Myocyte (in vitro differentiated cells): ENCODE measurements around the gene NENF. TPM values are rescaled to one million over a fixed set of nuclear protein-coding genes. Genes with fewer than 3 reads are reported as not detected.
"Not testable (repeated sequence)": the region's sequence is repeated elsewhere in the genome, so short reads cannot be mapped to it uniquely, and the experiment has no call there.

Experiments used
- DNase-seq: peaks from one replicate; pipeline ENCODE4 v3.0.0-alpha.2; 2012; ENCODE audit warnings: low read depth
- total RNA-seq: library from RNA; depleted of rRNA; stranded (reverse); fragments of >200 nt; gene quantifications from 2 replicates; pipeline ENCODE4 v1.2.3, GENCODE V29; 2014

Gene NENF
- total RNA-seq, 1 donor from 2014 or later = 58.7 TPM

DNA sequence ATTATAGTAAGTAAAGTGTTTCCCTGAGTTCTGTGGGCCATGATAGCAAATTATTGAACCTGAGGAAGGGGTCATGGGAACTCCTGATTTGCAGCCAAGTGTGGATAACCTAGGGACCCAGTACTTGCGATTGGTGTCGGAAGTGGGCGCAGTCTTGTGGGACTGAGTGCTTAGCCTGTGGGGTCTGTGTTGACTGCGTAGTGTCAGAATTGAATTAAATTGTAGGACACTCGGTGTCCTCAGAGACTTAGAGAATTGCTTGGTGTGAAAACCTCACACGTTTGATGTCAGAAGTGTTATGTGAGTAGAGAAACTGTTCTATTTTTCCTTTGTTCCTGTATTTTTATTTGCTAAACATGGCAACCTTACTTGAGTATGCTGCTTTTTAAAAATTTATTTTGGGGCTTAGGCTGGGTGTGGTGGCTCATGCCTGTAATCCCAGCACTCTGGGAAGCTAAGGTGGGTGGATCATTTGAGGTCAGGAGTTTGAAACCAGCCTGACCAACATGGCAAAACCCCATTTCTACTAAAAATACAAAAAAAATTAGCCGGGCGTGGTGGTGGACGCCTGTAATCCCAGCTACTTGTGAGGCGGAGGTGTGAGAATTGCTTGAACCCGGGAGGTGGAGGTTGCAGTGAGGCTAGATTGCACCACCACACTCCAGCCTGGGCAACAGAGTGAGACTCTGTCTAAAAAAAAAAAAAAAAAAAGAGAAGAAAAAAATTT lies 48.2 kb downstream of the NENF start:
- DNase-seq = not testable (repeated sequence)

DNA sequence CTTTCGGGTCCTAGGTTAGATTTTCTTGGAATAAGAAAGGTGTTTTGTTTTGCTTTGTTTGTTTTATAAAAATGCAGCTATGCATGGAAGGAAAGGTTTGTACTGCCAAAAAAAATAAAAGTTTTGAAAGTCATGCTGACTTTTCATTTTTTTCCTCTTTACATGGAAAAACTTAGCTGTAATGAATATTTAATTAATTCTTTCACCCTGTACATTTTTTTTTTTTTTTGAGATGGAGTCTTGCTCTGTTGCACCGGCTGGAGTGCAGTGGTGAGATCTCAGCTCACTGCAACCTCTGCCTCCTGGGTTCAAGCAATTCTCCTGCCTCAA lies 48.7 kb downstream of the NENF start:
- DNase-seq = no peak

DNA sequence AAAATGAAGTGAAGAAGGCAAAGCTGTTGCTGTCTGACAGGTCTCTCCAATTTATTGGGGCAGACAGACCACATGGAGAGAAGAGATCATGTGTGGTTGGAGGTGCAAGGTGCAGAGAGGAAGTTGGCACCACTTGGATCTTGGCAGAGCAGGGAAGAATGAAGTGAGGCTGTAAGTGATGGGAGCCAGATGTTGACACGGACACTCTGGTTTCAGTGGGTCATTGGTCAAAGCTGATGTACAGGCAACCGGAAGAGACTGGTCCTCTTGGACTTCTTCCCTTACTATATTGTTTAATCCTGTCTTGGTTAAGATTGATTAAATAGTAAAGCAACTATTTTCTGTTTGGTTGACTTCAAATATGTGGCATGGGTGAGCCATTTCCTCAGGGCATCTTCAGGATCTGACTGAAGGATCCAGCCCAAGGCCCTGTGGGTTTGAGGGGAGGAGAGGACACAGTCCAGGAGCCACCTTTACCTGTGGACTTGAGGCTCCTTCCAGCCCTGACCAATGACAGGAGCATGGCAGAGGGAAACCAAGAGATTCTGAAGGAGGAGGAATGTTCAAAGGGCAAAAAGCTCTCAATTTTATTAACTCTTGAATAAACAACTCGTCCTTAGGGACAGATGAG lies 49.4 kb downstream of the NENF start:
- DNase-seq = no peak

DNA sequence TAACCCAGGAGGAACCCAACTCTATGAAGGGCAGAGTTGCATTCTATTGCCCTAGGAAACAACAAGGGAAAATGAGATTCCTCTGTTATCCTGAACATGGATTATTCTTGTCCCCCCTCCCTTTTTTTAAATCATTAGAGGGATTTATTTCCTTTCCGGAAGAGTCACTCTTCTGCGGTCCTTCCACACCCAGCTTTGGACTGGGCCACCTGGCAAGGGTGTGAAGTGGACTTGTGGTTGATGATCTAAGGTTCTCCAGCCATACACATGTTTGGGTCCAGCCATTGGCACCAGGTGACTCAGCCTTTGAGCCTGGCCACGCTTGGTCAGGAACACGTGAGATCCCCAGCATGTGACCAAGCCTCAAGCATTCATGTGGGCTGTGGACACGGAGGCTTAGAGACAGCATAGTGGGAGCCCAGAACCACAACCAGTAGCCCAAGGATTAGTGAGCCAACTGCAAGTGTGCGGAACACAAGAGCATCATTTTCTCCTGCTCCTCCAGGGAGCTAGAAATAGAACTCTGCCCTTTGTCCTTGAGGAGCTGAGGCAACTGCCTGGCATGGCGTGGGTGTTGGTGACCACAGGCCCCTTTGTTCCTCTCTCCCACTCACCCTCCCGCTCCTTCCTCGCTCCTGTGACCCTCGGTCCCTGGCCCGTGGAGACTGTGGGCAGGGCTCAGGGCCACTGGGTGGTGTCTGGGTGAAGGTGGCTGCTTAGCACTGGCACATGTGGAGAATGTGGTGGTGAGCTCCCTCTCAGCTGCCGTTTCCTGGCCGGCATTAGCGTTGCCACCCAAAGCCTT lies 50.1 kb downstream of the NENF start:
- peak; percentile 100 for DNase-seq

DNA sequence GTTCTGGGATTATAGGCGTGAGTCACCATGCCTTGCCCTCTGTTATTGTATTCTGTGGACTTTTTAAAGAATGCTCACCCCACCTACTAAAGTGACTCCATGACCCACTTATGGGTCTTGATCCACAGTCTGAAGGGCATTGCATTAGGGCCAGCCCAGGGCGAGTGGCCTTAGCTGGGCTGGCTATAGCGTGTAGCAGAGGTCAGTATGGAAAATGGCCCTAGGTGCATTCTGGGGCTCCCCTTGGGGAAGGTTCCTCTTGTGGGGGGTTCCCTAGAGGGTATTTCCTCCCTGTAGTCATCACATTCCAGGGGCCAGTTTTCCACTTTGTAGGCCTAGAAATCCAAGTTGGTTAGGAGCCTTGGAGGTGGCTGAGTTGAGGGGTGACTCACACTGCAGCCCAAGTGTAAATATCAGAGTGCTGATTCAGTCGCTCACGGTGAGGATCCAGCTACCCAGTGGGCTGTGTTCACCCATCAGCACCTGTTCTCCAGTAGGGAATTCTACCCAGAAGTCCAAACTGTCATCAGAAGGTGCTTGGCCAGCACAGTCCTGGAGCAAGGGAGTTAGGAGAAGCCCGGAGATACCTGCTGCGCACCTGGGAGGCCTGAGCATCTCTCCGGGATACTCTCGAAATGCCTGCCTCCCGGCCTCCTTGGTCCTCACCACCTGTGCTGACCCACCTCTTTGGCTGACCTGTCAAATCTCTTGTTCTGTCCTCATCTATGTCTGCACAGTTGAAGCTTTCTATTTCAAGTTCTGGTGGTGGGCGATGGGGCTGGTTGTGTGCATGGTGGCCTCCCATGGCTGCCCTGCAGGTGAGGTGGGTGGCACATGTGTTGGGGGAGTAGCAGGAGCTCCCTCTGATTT lies 52.2 kb downstream of the NENF start:
- DNase-seq = peak; percentile 86

DNA sequence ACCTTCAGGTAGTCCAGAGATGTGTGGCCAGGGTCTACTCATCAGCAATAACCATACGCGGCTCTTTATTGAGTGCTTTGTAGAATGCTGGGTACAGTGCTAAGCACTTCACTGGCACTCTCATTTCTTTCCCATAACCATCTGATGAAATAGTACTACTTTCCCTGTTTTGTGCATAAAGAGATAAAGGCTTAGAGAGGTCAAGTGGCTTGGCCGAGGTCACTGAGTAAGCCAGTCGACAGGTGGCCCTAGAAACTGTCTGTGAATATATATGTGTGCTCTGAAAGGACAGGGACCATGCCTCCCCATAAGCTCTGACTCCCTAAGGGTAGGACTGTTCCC lies 52.8 kb downstream of the NENF start:
- DNase-seq = no peak

DNA sequence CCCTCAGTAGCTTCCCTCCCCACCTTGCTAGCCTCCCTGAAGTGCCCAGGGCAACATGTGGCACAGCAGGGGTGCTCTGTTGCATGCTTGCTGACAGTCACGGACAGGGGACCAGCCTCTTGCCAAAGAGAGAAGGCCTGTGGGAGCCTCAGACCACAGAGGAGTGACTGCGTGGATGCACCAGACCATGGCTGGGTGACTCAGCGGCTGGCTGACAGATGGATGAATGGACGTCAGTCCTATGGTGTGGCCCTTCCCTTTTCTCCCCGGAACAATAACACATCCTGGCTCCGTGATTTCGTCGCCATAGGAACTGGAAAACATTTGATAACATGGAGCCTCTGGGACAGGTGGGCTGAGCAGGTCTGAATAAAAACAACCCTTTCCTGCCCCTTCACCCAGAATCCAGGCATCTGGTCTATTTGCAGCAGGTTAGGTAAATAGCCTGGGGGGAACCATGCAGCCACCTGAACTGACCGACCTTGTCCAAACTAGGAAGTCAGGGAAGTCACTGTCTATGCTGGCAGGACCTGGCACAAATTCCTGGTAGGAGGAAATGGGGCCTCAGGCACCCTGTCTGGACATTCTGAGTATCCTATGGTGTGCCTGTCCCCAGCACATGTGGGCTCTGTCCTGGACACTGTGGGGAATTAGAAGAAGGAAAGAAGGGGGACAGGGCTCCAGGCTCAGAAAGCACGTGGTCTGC lies 53.3 kb downstream of the NENF start:
- peak; percentile 98 for DNase-seq

DNA sequence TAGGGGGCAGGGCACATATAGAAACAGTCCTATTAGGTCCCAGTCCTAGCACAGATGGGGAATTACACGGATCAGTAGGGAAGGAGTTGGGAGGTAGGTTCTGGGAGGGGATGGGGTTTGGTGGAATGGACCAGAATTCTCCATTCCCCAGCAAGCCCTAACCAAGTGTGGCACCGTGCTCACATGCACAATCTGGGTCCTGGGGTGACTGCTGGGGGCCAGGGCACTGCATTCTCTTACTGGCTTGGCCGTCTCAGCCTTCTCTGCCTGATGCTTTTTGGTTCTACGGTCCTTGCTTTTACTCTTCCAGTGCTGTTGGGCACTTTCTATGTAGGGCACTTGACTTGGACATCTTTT lies 53.9 kb downstream of the NENF start:
- no peak for DNase-seq

DNA sequence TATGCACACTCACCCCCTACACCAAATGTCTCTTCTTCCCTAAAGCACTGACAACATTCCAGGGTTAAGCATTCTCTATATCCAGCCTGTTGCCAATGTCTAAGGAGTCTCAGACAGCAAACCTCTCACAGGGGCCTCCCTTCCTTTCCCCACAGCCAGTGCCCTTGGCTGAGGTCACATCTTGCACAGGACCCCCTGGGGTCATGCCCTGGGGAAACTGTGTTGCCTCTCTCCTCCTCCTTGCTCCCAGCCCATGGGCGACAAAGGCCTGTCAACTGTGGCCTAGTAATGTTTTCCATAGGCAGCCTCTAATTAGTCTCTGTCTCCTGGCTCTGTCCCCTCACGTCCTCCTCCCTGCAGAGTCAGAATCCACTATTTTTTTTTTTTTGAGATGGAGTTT lies 54.6 kb downstream of the NENF start:
- no peak for DNase-seq

DNA sequence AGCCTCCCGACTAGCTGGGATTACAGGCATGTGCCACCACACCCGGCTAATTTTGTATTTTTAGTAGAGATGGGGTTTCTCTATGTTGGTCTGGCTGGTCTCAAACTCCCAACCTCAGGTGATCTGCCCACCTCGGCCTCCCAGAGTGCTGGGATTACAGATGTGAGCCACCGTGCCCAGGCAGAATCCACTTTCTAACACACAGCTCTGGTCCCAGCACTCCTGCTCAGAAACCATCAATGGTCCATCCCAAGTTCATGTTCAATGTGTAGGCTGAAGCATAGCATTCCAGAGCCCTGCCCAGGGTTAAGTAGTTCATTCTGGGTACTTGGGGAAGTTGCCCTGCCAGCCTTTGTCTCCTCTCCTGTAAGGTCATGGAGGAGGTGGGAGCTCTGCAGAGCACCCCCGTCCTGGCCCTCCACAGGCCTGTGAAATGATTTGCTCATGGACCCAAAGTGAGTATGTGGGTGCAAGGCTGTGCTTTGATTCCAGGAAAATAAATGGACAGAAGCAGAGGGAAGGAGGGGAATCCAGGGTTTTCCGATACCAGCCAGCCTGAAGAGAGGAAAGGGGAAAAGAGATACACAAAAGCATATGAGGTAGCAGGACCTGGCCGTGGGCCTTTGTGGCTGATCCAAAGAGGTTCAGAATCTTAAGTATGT lies 55.2 kb downstream of the NENF start:
- DNase-seq = no peak

DNA sequence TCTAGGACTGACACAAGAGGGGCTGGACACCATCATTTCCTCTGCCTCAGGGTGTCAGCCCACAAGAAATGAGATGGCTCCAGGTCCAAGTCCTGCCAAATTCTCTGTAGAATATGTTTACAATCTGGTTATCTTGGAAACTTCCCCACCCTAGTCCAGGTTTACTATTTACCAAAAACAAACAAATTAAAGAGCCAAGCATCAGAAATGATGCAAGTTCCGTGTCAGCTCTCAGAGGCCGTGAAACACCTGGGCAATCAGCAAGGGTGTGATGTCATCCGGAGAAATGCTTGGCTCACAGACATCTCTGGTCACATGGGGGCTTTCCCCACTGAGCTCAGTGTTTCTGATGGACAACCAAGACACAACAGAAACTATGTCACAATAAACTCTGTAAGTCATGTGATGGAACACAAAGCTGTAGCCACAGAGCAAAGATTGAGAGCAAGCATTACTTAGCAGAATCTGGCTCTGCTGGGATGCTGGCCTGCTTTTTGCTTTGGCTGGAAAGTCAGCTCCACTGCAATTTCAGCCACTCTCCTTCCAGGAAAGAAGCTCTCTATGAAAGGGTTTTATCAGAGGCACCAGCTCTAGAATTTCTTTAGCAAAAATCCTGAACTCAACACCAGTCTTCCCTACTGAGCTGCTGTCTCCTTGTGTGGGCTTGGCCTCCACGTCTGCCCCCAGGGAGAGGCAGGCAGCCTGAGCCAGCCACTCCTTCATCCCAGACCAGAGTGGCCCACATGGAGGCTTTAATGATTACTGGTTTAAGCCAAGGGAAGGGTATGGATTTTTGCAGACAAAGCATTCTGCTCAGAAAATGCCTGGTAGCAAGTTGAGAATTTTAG lies 55.9 kb downstream of the NENF start:
- peak; percentile 51 for DNase-seq

DNA sequence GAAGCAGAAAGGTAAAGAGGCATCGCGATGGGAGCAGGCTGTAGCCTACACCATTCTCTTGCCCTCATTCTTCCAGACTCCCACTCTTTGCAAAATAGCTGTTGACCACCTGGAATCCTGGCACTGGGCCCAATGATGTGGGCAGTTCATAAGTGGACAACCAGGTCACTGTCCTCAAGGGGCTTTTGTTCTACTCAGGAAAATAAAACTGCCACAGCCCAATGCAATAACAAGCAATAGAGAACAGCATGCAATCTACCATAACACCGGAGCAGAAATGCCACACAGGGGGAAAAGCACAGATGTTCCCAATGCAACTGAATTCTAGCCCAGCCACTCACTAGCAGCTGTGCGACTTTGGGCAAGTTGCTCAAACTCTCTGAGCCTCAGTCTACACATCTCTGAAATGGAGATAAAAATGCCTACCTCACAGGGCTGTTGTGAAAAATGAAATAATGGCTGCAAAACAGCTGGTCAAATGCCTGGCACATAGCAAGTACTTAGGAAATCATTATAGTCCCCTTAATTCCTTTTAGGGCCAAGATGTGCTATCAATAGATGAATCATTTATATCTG lies 56.7 kb downstream of the NENF start:
- DNase-seq = no peak

DNA sequence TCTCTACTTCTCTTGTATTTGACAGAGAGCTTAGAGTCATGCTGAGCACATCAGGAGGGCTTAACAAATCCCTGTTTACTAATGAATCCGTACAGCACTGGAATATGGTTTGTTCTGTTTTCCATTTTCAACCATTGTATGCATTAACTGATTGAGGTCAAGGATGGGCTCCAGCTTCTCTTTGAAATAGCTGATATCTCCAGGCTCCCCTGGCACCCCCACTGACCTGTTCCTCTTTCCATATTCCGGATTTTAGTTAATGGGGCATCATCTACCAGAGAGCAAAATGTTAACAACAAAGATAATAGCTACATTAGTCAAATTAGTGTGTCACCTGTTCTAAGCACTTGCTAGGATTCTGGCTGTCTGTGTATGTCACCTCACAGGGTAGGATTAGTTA lies 57.6 kb downstream of the NENF start:
- DNase-seq = no peak

DNA sequence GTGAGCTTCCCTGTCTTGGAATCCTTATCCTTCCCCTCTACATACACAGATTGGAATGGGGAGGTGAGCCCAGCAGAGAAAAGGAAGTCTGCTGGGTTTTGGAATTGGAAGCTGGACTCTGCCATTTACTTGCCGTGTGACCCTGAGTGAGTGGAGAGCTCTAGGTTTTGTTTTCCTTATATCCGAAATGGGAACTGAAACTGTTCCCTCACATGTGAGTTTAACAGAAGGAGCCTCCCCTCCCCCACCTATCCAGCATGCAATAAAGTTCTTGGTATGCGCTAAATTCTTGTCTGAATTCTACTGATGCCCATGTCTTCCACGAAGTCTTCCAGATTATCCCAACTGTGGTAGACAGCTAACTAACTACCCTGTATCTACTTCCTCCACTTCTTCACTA lies 58.7 kb downstream of the NENF start:
- DNase-seq = no peak

Other genes with a start within 250 kb of the NENF start
- 13.8 and 29.8 TPM in 2 replicates for gene PPP2R5A, start 147.5 kb upstream of the NENF start, total RNA-seq
- 5.3 and 6.8 TPM in 2 replicates for gene PACC1, start 18.0 kb upstream of the NENF start, total RNA-seq
- gene ATF3, start 175.8 kb downstream of the NENF start, total RNA-seq = 2.9 and 3.3 TPM in 2 replicates